Fibroblast of mammary gland (primary cell): Measurements from ENCODE around the gene HIC2.
"Not testable (repeated sequence)": the region's sequence is repeated elsewhere in the genome, so short reads cannot be mapped to it uniquely, and the experiment has no call there.

Source experiments
- DNase-seq: peaks from one replicate; pipeline ENCODE4 v3.0.0-alpha.2; 2010; ENCODE audit warnings: low read depth
- H3K4me3 ChIP-seq: 2 replicates; pipeline ENCODE4 v1.5.1; 2011; ENCODE audit warnings: low read depth, mild to moderate bottlenecking, low read length, moderate library complexity; ENCODE audit not compliant: control insufficient read depth
- TF ChIP-seq, protein P1 (sequence below): conservative IDR thresholded peaks from 2 replicates; pipeline ENCODE4 v1.5.1; 2011; ENCODE audit warnings: low read depth, low read length, inconsistent platforms; ENCODE audit not compliant: control insufficient read depth, insufficient read depth

HIC2 gene

DNA sequence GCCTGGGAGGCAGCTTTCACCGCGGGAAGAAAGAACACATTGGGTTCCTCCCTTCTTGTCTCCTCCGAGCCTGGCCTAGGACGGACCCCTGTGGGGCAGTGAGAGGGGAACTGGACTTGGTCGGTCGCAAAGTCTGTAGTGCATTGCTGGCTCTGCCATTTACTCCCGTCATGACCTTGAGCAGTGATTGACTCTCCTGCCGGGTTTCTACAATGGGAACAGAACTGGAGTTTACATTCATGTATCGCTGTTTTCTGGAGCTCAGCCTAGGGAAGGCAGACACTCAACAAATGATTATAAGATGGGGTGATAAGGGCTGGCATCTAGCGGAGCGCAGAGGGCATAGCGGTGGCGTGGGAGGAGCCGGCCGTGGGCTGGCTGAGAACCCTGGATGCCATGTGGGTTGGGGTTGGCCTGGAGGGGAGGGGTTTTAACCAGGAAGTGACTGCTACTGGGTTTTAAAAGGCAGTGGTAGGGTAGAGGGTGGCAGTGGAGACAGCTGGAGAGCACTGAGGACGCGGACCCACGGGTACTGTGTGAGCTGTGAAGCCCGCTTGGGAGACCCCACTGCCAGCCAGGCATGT lies 3.1 kb downstream of the HIC2 start:
- not testable (repeated sequence) for DNase-seq, H3K4me3 ChIP-seq

DNA sequence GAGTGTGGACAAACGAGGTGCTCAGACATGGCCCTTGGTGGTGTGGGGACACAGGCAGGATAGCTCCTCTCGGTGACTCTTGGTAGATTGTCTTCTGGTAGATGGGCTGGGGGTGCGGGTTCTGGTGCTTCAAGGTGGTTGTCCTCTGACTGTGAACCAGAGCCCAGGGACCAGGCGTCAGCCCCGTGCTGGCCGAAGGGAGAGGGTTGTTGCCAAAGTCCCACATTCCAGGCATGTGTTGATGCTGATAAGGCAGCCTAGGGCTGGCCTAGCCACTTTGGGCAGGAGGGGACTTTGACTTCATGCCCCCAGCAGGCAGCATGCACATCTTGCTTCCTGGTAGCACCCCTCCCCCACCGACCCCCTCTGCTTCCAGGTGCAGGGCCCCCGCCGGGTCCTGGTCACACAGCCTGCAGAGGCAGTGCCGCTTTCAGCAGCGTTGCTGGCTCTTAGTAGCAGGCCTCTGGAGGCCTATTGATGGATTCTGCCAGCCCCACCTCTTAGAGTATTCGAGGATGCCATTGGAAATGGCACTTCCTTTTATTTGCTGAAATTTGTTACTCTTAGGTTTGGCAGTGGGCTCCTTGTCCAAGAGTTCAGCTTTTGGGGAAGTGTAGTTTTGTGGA lies 7.0 kb downstream of the HIC2 start:
- DNase-seq, H3K4me3 ChIP-seq: not testable (repeated sequence)

DNA sequence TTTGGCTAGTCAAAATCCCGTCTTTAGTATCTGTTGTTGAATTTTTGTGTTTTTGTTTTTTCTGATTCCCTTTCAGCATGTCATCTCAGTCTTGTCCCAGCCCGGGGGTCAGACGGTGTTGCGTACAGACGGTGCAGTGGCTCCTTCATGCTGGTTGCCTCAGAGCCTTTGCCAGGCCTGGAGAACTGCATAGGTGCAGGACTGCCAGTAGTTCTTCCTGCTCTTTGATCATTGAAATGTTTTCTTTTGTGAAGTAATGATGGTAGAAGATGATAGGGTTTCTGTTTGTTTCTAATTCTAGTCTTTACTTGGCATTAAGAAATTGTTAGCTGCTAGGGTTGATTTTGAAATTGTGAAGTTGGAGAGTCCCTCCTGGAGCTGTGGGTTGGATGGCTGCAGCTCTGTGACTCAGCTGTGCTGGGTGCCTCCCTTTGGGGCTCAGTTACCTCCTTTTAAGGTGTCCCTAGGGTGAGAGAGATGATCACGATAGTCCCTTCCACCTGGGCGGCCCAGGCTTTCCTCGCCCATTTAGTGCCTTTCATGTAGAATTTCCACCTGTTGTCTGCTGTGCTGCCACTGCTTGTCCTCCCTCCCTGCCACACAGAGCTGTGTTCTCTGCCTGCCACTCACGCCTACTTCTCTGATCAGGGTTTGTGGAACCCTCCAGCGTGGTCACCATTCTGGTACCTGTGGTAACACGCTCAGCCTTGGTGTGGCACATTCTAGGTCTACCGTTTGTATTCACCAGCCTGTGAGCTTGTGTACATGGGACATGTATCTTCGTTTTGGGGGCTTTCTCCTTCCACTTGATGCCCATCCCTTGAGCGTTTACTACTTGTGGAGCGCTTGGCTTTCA lies 17.4 kb downstream of the HIC2 start:
- DNase-seq, H3K4me3 ChIP-seq: not testable (repeated sequence)

DNA sequence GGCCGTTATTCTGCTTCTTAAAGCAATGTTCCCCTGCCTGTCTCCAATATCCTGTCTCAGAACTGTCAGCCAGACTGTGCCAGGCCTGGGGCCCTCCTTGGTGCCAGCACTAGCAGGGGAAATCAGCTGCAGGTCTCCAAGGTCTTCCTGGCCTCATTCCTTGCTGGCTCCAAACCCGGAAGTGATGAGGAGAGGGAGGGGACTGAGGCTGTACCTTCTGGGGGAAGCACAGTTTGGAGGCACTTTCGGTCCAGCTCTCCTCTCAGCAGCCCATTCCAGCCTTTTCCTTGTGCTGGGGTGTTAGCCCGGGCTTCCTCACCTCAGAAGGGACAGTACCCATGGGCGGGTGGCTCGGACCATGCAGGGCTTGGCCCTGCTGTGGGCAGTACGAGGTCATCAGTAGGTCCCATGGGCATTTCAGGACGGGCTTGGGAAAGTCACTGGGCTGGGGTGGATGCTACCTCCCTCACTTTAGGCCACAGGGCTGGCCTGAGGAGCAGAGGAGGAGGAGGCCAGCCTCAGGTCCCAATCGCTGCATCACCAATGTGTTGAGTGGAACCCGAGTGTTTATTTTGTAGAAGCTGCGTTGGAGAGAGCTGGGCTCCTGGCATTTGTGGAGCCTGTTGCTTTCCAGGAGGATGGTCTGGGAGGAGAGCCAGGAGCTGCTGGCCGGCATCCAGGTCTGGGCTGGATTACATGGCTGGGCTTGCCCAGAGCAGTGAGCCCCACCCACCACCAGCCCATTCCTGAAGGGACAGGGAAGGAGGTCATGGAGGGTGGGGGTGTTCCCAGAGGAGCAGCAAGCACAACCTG lies 19.0 kb downstream of the HIC2 start:
- not testable (repeated sequence) for H3K4me3 ChIP-seq, DNase-seq

DNA sequence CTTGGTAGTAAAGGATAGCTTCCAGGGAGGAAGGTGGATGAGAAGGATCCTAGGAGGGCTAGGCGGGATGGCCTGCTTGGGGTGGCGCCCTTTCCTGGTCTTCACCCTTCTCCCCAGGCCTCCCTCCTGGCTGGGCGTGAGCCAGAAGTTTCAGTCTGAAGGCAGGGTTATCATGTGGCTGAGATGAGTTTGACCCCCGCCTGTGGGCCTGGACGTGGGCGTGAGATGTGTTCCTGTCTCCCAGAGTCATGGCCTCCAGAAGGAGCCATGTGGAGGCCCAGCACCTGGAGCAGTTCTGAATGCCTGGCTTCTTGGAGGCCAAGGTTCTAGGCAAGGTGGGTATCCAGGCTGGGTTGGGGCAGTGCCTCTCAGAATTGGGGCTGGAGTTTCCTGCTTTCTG lies 20.8 kb downstream of the HIC2 start:
- not testable (repeated sequence) for H3K4me3 ChIP-seq, DNase-seq

DNA sequence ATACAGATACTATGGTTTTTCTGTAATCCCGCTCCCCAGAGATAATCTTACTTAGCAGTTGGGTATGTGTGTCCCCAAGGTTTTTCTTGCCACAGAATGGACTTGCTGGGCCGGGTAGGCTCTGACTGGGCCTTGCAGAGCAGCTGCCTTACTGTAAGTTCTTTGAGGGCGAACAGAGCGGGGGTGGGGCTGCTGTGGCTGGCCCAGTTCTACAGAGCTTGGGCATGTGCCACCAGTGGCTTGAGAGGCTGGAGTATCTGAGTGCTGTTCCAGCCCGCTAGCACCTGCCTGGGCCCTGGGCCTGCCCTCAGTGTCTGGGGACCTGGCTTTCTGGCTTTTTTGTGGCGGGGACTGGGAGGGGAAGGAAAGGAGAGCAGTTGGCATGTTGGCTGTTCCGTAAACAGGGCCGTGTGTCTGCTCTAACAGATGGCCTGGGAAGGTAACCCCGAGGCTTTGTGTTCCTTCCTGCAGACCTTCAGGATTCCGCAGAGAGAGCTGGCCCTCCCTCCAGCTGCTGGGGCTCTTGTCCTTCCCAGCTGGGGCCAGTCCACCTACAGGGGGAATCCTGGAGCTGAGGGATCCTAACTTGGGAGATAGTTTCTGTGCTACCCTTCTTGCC lies 23.0 kb downstream of the HIC2 start:
- H3K4me3 ChIP-seq, DNase-seq: not testable (repeated sequence)

DNA sequence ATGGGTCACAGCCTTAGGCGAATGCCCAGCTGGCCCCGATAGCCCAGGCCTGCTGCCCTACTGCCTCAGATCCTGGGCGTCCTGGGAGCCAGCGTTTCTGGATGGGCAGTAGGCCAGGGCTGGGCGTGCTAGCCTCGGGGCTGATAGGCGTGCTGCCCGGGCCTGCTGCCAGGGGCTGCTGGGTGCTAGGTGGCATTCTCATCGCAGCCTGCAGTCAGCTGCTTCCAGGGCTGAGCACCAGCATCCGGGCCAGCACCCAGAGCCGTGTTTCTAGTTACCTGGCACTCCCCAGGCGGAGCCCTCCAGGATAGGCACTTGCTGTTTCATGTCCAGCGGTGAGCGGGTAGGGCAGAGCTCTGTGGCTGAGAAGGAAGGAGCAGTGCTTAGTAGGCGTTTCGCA lies 23.5 kb downstream of the HIC2 start:
- not testable (repeated sequence) for DNase-seq, H3K4me3 ChIP-seq

DNA sequence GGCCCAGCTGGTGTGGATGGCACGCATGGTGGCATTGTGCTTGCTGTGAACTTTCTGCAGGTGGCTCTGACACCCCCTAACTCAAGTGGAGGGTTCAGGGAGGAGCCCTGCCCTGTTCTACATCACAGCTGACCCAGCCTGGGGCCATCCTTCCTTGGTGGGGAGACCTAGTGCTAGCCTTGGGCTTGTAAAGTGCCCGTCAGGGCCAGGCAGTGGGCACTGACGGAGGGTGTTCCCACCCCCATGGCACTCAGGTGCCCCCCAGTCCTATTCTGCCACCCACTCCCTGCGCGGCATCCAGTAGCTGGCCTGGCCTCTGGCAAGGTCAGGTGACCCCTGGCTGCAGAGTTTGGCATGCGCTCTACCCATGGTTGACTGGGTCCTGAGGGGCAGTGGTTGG lies 24.0 kb downstream of the HIC2 start:
- DNase-seq, H3K4me3 ChIP-seq: not testable (repeated sequence)

DNA sequence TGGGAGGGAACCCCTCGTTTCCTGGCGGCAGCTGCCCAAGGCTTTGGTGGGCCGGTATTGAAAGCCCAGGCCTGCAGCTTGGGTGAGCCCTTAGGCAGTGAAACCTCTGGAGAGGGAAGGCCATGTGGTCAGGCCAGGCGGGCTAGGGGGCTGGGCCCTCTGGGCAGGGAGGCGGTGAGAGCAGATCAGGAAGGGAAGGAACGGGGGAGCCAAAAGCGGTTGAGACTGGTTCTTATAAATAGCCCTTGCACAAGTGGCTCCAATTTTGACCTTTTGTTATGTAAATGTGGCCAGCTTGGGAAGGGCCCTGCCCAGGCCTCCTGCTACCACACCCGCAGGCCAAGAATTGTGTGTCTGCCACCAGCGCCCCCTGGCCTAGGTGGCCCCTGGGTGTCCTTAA lies 25.0 kb downstream of the HIC2 start:
- not testable (repeated sequence) for H3K4me3 ChIP-seq, DNase-seq

DNA sequence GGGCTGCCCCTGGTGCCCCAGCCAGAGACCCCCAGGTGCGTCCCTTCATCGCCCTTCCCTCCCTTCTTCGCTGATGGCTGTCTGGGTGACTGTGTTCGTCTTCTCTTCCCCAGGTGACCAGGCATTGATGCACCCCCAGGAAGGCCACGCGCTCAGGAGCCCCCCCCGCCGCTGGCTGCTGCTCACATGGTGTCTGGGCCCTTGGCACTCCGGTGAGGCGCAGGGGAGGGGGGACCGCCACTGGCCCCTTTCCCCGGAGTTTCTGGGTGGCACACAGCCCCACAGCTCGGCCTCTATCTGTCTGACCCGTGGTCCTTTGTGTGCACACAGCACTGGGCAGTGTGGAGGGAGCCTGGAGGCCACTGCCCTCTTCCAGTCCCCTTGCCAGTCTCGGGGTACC lies 25.5 kb downstream of the HIC2 start:
- not testable (repeated sequence) for H3K4me3 ChIP-seq, DNase-seq

DNA sequence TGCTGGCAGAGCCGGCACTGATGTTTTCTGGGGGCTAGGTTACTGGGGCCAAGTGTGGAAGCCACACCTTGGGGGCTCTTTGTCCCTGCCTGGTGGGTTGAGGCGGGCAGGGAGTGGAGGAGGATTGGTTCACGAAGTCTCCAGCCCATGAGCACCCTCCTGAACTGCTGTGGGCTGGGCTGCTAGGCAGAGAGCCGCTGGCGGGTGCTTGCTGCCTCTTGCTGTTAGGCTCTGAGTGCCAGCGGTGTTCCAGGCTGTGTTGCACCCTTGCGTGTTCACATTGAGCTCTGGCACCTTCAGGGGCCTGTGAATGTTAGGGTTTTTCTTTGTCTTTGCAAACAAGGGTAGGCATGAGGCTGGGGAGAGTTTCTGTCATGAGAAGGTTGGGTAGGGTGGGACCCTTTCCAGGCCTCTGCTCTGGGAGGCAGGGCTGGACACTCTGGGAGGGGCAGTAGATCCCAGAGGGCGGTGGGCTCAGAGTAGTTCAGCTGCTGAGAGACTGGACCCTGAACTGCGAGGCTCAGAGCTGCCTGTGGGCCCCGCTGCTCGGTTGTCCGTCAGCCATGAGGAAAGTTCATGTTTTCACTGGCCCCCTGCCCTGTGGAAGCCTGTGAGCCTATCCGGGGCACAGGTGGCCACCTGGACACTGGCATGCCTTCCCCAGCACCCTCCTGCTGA lies 26.0 kb downstream of the HIC2 start:
- TF ChIP-seq, protein P1, sequence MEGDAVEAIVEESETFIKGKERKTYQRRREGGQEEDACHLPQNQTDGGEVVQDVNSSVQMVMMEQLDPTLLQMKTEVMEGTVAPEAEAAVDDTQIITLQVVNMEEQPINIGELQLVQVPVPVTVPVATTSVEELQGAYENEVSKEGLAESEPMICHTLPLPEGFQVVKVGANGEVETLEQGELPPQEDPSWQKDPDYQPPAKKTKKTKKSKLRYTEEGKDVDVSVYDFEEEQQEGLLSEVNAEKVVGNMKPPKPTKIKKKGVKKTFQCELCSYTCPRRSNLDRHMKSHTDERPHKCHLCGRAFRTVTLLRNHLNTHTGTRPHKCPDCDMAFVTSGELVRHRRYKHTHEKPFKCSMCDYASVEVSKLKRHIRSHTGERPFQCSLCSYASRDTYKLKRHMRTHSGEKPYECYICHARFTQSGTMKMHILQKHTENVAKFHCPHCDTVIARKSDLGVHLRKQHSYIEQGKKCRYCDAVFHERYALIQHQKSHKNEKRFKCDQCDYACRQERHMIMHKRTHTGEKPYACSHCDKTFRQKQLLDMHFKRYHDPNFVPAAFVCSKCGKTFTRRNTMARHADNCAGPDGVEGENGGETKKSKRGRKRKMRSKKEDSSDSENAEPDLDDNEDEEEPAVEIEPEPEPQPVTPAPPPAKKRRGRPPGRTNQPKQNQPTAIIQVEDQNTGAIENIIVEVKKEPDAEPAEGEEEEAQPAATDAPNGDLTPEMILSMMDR = no peak
- H3K4me3 ChIP-seq = no peak overlapping the region
- no peak for DNase-seq
